ENCODE measurements around the gene ITGA3. TPM values are rescaled to one million over a fixed set of nuclear protein-coding genes. Genes with fewer than 3 reads are reported as not detected.
A peak's percentile ranks its signal among the peaks of the same experiment; 100 is the strongest.

ITGA3 gene
- total RNA-seq, 1 experiment from 2014 or later = 392 TPM

DNA sequence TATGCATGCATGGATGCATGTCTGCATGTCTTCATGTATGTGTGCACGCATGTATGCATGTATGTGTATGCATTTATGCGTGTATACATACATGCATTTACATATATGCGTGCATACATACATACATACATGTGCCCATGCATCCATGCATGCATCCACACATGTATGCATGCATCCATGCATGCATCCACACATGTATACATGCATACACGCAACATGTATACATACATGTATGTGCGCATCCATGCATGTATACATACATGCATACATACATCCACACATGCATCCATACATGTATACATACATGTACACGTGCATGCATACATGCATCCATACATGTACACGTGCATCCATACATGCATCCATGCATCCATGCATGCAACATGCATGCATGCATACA, 31.1 kb upstream of the ITGA3 start:
- no peaks in the 10 kb centered on the region for H3K36me3 ChIP-seq (ENCODE audit: control insufficient read depth in 1 of 2, insufficient read depth in 2 of 2, low read length in 2 of 2)
- H3K4me3 ChIP-seq (replicated peaks in 1 of 2; ENCODE audit: low read depth in 1 of 2, low read length in 2 of 2) = no peak overlapping the region
- H3K4me1 ChIP-seq (ENCODE audit: control insufficient read depth in 1 of 2, insufficient read depth in 2 of 2, low read length in 2 of 2) = peaks cover 26 to 37% of the 10 kb centered on the region in 2 experiments
- DNase-seq (ENCODE audit: low read depth, low spot score) (no peak), ATAC-seq (no peak)
- ChIA-PET RAD21 (ENCODE audit: low non-redundant PET in 1 of 2, low total read pairs in 2 of 2, uncharacterized antibody in 2 of 2, unreplicated experiment in 2 of 2) (no interaction called here), POLR2A (interaction anchor here (6.2 kb wide), 1 partner anchor 37 kb away, joined by 65 read pairs; no protein-coding TSS in a partner anchor), CTCF (interaction anchor here (1.0 kb wide), 1 partner anchor 69 kb away, joined by 3 read pairs; no protein-coding TSS in a partner anchor)
- peaks cover 0 to 16% of the 10 kb centered on the region in 2 experiments; a peak in 2 of 4 replicates for H3K9me3 ChIP-seq (ENCODE audit: control insufficient read depth in 1 of 2, insufficient read depth in 1 of 2, low read depth in 1 of 2, low read length in 2 of 2)
- TF ChIP-seq, protein P1, sequence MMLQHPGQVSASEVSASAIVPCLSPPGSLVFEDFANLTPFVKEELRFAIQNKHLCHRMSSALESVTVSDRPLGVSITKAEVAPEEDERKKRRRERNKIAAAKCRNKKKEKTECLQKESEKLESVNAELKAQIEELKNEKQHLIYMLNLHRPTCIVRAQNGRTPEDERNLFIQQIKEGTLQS (IDR thresholded peaks at IDR 0.05) = no peak
- TF ChIP-seq, protein P2, sequence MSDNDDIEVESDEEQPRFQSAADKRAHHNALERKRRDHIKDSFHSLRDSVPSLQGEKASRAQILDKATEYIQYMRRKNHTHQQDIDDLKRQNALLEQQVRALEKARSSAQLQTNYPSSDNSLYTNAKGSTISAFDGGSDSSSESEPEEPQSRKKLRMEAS (IDR thresholded peaks at IDR 0.05) = no peak
- TF ChIP-seq, protein P3, sequence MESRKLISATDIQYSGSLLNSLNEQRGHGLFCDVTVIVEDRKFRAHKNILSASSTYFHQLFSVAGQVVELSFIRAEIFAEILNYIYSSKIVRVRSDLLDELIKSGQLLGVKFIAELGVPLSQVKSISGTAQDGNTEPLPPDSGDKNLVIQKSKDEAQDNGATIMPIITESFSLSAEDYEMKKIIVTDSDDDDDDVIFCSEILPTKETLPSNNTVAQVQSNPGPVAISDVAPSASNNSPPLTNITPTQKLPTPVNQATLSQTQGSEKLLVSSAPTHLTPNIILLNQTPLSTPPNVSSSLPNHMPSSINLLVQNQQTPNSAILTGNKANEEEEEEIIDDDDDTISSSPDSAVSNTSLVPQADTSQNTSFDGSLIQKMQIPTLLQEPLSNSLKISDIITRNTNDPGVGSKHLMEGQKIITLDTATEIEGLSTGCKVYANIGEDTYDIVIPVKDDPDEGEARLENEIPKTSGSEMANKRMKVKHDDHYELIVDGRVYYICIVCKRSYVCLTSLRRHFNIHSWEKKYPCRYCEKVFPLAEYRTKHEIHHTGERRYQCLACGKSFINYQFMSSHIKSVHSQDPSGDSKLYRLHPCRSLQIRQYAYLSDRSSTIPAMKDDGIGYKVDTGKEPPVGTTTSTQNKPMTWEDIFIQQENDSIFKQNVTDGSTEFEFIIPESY (IDR thresholded peaks at IDR 0.05; ENCODE audit: extremely low read depth, insufficient replicate concordance, low read length) = no peak
- TF ChIP-seq CBX3 (IDR thresholded peaks at IDR 0.05; ENCODE audit: low read depth) = peak; percentile 21; the same call in 1 of the 2 replicates
- no peaks in the 10 kb centered on the region for H3K9me2 ChIP-seq (ENCODE audit: insufficient read depth)
- BruUV-seq (replicated peaks) = no TSS peak
- H2AFZ ChIP-seq (ENCODE audit: low read depth, low read length, poor library complexity, severe bottlenecking) = no peak overlapping the region
- H3K27ac ChIP-seq (ENCODE audit: low read depth, low read length) = no peak overlapping the region
- H3K4me2 ChIP-seq (ENCODE audit: low read length) = no peak overlapping the region
- intact Hi-C loops (cut with micrococcal nuclease) = no loop called here
- H3K79me2 ChIP-seq (ENCODE audit: insufficient read depth, low read length) = no peaks in the 10 kb centered on the region
- no peaks in the 10 kb centered on the region for H4K20me1 ChIP-seq (ENCODE audit: insufficient read depth)
- no peak overlapping the region for H3K9ac ChIP-seq (ENCODE audit: low read length)
- H3K27me3 ChIP-seq (ENCODE audit: insufficient read depth, low read length) = no peaks in the 10 kb centered on the region
